Measurements from ENCODE around the gene FREY1. TPM values are rescaled to one million over a fixed set of nuclear protein-coding genes. Genes with fewer than 3 reads are reported as not detected.
A peak's percentile ranks its signal among the peaks of the same experiment; 100 is the strongest.
"Not testable (repeated sequence)": the region's sequence is repeated elsewhere in the genome, so short reads cannot be mapped to it uniquely, and the experiment has no call there.

The FREY1 gene
- total RNA-seq, 1 donor from 2014 or later = not detected

GRCh38 chr11:45900916-45901617, 6.0 kb downstream of the FREY1 start:
- H4K20me1 ChIP-seq (ENCODE audit: low read depth) = peaks cover 47% of the 10 kb centered on the region
- H3K9ac ChIP-seq = no peak overlapping the region
- peaks cover 35% of the 10 kb centered on the region for H3K4me1 Mint-ChIP-seq
- peaks cover 29% of the 10 kb centered on the region for H3K4me1 ChIP-seq
- H3K27ac Mint-ChIP-seq = peak overlapping the region; percentile 65
- no peaks in the 10 kb centered on the region for H3K79me2 ChIP-seq (ENCODE audit: low read depth)
- H3K27ac ChIP-seq = no peak overlapping the region
- no peaks in the 10 kb centered on the region for H3K36me3 ChIP-seq
- peaks cover 9% of the 10 kb centered on the region for H3K27me3 Mint-ChIP-seq (ENCODE audit: insufficient read depth, low read depth)
- peaks cover 29% of the 10 kb centered on the region for H3F3A ChIP-seq (ENCODE audit: low read depth)
- peak overlapping the region; percentile 100 for H3K4me2 ChIP-seq
- peak overlapping the region; percentile 65 for H3K4me3 ChIP-seq
- H3K9me3 Mint-ChIP-seq = no peaks in the 10 kb centered on the region
- no peaks in the 10 kb centered on the region for H3K9me3 ChIP-seq (ENCODE audit: low read depth)
- H3K27me3 ChIP-seq = peaks cover 12% of the 10 kb centered on the region
- H3K36me3 Mint-ChIP-seq = peaks cover 2% of the 10 kb centered on the region
- peak overlapping the region; percentile 93 for H3K4me3 Mint-ChIP-seq
- H2AFZ ChIP-seq (replicated peaks) = no peak overlapping the region
- peak; percentile 48 for DNase-seq (ENCODE audit: low spot score)
- TF ChIP-seq EZH2phosphoT487 (IDR thresholded peaks at IDR 0.05) (no peak), CTCF (IDR thresholded peaks at IDR 0.05) (no peak), EZH2 (IDR thresholded peaks at IDR 0.05) (no peak)

DNA sequence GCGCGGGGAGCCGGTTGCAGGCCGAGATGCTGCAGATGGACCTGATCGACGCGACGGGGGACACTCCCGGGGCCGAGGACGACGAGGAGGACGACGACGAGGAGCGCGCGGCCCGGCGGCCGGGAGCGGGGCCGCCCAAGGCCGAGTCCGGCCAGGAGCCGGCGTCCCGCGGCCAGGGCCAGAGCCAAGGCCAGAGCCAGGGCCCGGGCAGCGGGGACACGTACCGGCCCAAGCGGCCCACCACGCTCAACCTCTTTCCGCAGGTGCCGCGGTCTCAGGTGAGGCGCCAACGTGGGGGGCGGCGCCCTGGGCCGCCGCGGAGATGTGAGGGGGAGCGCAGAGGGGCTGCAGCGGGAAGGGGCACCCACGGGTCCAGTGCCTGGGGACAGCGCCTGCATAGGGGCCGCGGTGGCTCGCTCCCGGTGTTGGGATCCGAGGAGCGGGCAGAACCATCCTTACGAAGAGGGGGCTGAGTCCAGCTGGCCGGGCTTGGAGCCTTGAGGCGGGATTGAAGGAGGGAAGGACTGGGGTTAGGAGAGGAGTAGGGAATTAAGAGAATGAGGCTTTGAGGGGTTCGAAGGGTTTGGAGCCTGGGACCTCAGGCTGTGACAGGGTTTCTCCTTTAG, 6.8 kb downstream of the FREY1 start:
- peak overlapping the region; percentile 93 for H3K4me3 Mint-ChIP-seq
- not testable (repeated sequence) for H3K9me3 Mint-ChIP-seq; H3K9ac ChIP-seq; H3K36me3 ChIP-seq; H3K27me3 Mint-ChIP-seq (ENCODE audit: insufficient read depth, low read depth); H3K9me3 ChIP-seq (ENCODE audit: low read depth); H3K79me2 ChIP-seq (ENCODE audit: low read depth); H2AFZ ChIP-seq (replicated peaks); H3K27ac ChIP-seq; H3K36me3 Mint-ChIP-seq
- Histone ChIP-seq H4K20me1 (ENCODE audit: low read depth) (peaks cover 52% of the 10 kb centered on the region), H3K4me2 (peak overlapping the region; percentile 100), H3K4me3 (peak overlapping the region; percentile 65), H3K27me3 (peaks cover 12% of the 10 kb centered on the region), H3F3A (ENCODE audit: low read depth) (peaks cover 30% of the 10 kb centered on the region), H3K4me1 (peaks cover 31% of the 10 kb centered on the region)
- peak; percentile 47 for DNase-seq (ENCODE audit: low spot score)
- H3K4me1 Mint-ChIP-seq = peaks cover 38% of the 10 kb centered on the region
- peak overlapping the region; percentile 65 for H3K27ac Mint-ChIP-seq

DNA sequence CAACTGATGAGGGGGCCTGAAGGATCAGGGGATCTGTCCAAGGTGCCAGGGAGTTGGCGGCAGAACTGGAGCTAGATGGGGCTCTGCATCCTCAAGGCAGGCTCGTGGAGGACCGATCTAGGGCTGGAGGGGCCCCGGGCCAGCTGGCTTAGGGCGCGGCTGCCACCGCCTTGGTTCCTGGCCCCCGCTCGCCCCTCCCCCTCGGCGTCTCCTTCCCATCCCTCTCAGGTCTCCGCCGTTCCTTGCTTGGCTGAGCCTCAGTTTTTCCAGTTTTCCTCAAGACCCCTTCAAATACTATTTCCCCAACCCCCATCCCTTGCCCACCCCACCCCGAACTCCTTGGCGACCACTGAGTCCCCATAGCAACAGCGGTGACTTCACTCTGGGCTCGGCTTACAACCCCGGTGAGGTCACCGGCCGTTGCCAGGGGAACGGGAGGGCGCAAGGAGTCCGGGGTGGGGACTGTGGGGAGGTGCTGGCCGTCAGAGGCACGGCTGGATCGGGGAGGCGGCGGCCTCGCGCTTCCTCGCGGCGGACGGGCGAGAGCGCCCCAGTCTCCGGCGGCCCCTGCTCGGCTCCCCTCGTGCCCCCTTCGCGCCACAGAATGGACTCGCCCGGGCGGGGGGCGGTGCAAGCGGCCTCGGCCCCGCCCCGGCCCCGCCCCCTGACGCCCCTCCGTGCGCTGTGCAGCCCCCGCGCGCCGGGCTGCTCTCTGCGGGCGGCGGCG, 7.5 kb downstream of the FREY1 start:
- Histone ChIP-seq H3F3A (ENCODE audit: low read depth) (peaks cover 30% of the 10 kb centered on the region), H3K27me3 (peaks cover 12% of the 10 kb centered on the region), H3K9me3 (ENCODE audit: low read depth) (no peaks in the 10 kb centered on the region), H3K9ac (peak overlapping the region; percentile 46), H3K36me3 (no peaks in the 10 kb centered on the region), H4K20me1 (ENCODE audit: low read depth) (peaks cover 52% of the 10 kb centered on the region), H3K79me2 (ENCODE audit: low read depth) (no peaks in the 10 kb centered on the region), H3K4me3 (peak overlapping the region; percentile 65), H3K27ac (peak overlapping the region; percentile 89), H3K4me2 (peak overlapping the region; percentile 100), H2AFZ (replicated peaks) (no peak overlapping the region), H3K4me1 (peaks cover 31% of the 10 kb centered on the region)
- Mint-ChIP-seq H3K27me3 (ENCODE audit: insufficient read depth, low read depth) (peaks cover 7% of the 10 kb centered on the region), H3K36me3 (peaks cover 2% of the 10 kb centered on the region), H3K27ac (peak overlapping the region; percentile 81), H3K9me3 (no peaks in the 10 kb centered on the region), H3K4me1 (peaks cover 38% of the 10 kb centered on the region), H3K4me3 (peak overlapping the region; percentile 85)
- peak; percentile 97 for DNase-seq (ENCODE audit: low spot score)
- no peak for TF ChIP-seq EZH2 (IDR thresholded peaks at IDR 0.05)
- no peak for TF ChIP-seq EZH2phosphoT487 (IDR thresholded peaks at IDR 0.05)
- no peak for TF ChIP-seq CTCF (IDR thresholded peaks at IDR 0.05)
